Muscle of leg (tissue), 11 donors: Measurements from ENCODE around the gene GRID1. TPM values are rescaled to one million over a fixed set of nuclear protein-coding genes. Genes with fewer than 3 reads are reported as not detected.
A peak's percentile ranks its signal among the peaks of the same experiment; 100 is the strongest.

Experiments
- DNase-seq: peaks from one replicate; pipeline ENCODE4 v3.0.0; 2013
- H3K27ac ChIP-seq: one replicate; pipeline ENCODE4 v1.5.1; 2013; ENCODE audit warnings: mild to moderate bottlenecking, low read length, control low read depth
- H3K27me3 ChIP-seq: one replicate; pipeline ENCODE4 v1.6.1; 2013; ENCODE audit warnings: low read length; ENCODE audit not compliant: control insufficient read depth, insufficient read depth
- H3K36me3 ChIP-seq: one replicate; pipeline ENCODE4 v1.6.1; 2013; ENCODE audit warnings: low read length; ENCODE audit not compliant: control insufficient read depth, insufficient read depth
- H3K4me1 ChIP-seq: one replicate; pipeline ENCODE4 v1.6.1; 2013; ENCODE audit warnings: low read length; ENCODE audit not compliant: control insufficient read depth, insufficient read depth
- H3K4me3 ChIP-seq: one replicate; pipeline ENCODE4 v1.5.1; 2013; ENCODE audit warnings: low read length, control low read depth
- H3K9me3 ChIP-seq: replicated peaks from 2 replicates; pipeline ENCODE4 v1.6.1; 2013; ENCODE audit warnings: low read depth, low read length; ENCODE audit not compliant: control insufficient read depth
- WGBS: methylation state at CpG from one replicate; pipeline ENCODE4 v1.1.5; 2013; ENCODE audit warnings: missing lambda C conversion rate; ENCODE audit not compliant: insufficient coverage; 5-methylcytosine and 5-hydroxymethylcytosine counted together
- polyA plus RNA-seq, 8 donors: library from polyadenylated mRNA; unstranded; fragments of 120-200 nt; gene quantifications; one replicate each; pipeline versions ENCODE4 v1.2.1 to v1.2.3, GENCODE V29; 2013; ENCODE audit warnings: inconsistent platforms in 1 of 8, low replicate concordance in 1 of 8; ENCODE audit not compliant: insufficient read length in 8 of 8, insufficient read depth in 1 of 8
- total RNA-seq: library from RNA; stranded (reverse); fragments of 120-200 nt; gene quantifications from one replicate; pipeline ENCODE4 v1.2.4, GENCODE V29; 2013

GRID1 gene
- total and polyA plus RNA-seq, 9 donors, result 2.4 to 6.1 (median 3.1) TPM

DNA sequence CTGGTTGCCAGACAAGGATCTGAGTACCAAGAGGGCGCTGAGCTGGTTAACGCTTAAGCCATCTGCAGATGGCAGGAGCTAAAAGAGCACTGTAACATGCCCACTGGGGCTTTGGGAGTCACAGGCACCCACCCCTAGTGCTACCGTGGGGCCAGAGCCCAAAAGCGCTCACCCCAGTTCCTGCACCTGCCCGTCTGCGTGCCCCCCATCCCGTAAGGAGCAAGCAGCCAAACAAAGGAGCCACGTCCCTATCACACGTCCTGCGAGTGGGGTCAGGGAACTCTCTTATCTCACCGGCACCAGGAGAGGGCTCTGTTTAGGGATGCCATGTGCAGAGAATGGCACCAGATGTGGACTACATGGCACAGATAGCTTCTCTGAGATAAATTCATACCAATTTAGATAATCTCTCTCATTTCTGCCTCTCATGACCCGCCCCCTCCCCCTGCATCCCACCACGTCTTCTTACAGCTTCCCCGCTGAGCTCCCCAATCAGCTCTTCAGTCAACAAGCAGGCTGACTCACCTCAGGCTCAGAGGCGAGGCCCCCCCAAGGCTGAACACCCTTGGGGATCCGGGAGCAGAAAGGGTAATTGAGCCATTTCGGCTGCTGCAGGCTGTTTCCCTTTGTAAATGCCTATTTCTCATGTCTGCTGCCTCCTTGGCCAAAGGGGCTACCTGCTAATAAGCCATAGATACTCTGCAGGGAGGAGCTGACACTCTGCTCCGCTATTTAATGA lies 235.7 kb downstream of the GRID1 start:
- Histone ChIP-seq H3K4me1 (peaks cover 3% of the 10 kb centered on the region), H3K27ac (no peak overlapping the region), H3K9me3 (no peaks in the 10 kb centered on the region), H3K27me3 (peaks cover 4% of the 10 kb centered on the region), H3K4me3 (no peak overlapping the region), H3K36me3 (no peaks in the 10 kb centered on the region)
- DNase-seq, result no peak
- 91% methylated on average over 16 of the region's 18 CpGs for WGBS

- DNase-seq, result no peak
Measured at GRCh38 chr10:86130041-86130440, 236.6 kb downstream of the GRID1 start.

DNA sequence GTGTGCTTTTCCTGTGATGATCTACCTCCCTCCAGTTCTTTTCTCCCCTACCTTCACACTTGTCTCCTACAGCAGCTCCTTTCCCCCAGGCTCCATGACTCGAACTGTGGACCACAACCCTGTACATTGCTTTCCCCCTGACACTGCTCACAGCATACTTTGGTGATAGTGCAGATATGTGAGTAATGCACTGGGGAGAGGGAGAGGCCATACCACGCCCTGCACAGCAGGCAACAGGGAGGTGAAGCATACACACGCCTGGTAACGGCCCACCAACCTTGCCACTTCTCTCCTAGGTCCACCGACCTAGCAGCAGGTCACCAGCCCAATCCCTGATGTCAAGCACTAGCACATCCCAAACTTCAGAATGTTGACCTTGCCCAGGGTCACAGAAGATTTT lies 238.2 kb downstream of the GRID1 start:
- Histone ChIP-seq H3K4me1 (peaks cover 3% of the 10 kb centered on the region), H3K27ac (no peak overlapping the region), H3K9me3 (no peaks in the 10 kb centered on the region), H3K27me3 (peaks cover 4% of the 10 kb centered on the region), H3K36me3 (no peaks in the 10 kb centered on the region), H3K4me3 (no peak overlapping the region)
- 65% methylated on average over 3 of the region's 5 CpGs for WGBS
- DNase-seq, result no peak

More at GRCh38 chr10:86130041-86130440, 236.6 kb downstream of the GRID1 start:
- no peaks in the 10 kb centered on the region for H3K9me3 ChIP-seq
- peaks cover 3% of the 10 kb centered on the region for H3K4me1 ChIP-seq
- H3K27ac ChIP-seq, result no peak overlapping the region
- no peak overlapping the region for H3K4me3 ChIP-seq
- peaks cover 4% of the 10 kb centered on the region for H3K27me3 ChIP-seq
- no peaks in the 10 kb centered on the region for H3K36me3 ChIP-seq

DNA sequence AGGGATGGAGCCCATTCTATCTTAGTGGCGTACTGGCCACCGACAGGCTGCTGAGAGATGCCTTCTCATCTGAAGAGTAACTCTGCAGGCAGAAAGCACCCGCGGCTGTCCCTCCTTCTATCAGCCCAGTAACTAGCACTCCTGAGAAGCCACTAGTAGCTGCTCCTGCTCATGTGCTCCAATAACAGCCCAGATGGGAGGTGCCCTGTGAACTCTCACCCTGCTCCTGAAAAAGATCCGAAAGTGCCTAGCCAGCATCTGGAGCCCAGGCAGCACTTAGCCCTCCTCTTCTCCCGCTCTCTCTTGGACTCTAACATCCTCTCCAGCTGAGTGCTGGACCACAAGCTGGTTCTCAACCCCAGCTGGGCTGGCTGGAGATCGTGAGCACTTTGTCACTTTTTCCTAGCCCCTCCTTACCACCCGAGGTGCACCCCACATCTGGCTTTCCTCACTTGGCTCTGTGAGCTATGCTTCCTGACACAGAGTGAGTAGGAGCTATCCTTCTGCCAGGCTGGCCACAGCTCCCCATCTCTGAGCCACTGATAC lies 239.2 kb downstream of the GRID1 start:
- no peak overlapping the region for H3K4me3 ChIP-seq
- peaks cover 3% of the 10 kb centered on the region for H3K4me1 ChIP-seq
- peak; percentile 41 for DNase-seq
- WGBS, result 48% methylated on average over 8 of the region's 8 CpGs
- H3K9me3 ChIP-seq, result no peaks in the 10 kb centered on the region
- no peak overlapping the region for H3K27ac ChIP-seq
- H3K36me3 ChIP-seq, result no peaks in the 10 kb centered on the region
- H3K27me3 ChIP-seq, result peaks cover 4% of the 10 kb centered on the region

DNA sequence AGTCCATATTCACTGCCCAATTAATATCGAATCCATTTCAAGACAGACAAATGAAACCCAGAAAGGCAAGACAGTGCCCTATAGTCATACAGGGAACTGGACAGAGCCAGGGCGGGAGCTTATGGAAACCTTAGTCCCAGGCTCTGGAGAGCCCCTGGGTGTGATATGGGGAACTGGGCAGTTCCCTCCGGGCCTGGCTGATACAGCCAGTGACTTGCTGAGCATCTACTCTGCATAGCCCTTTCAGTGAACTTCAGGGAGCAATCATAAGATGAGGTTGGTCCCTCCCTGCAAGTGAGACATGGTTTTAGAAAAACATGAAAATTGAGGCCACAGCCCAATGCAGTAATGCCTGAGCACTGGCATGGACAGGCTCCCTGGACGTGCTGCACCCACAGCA lies 241.9 kb downstream of the GRID1 start:
- Histone ChIP-seq H3K4me1 (peaks cover 3% of the 10 kb centered on the region), H3K36me3 (no peaks in the 10 kb centered on the region), H3K27ac (no peak overlapping the region), H3K27me3 (peaks cover 4% of the 10 kb centered on the region), H3K9me3 (no peaks in the 10 kb centered on the region), H3K4me3 (no peak overlapping the region)
- WGBS, result 92% methylated on average over 2 of the region's 4 CpGs
- DNase-seq, result no peak

GRCh38 chr10:86123715-86124114 lies 242.9 kb downstream of the GRID1 start:
- peaks cover 4% of the 10 kb centered on the region for H3K27me3 ChIP-seq
- H3K27ac ChIP-seq, result no peak overlapping the region
- no peak for DNase-seq
- WGBS, result 57% methylated on average over 5 of the region's 6 CpGs
- no peaks in the 10 kb centered on the region for H3K9me3 ChIP-seq
- no peak overlapping the region for H3K4me3 ChIP-seq
- H3K4me1 ChIP-seq, result peaks cover 3% of the 10 kb centered on the region
- H3K36me3 ChIP-seq, result no peaks in the 10 kb centered on the region

DNA sequence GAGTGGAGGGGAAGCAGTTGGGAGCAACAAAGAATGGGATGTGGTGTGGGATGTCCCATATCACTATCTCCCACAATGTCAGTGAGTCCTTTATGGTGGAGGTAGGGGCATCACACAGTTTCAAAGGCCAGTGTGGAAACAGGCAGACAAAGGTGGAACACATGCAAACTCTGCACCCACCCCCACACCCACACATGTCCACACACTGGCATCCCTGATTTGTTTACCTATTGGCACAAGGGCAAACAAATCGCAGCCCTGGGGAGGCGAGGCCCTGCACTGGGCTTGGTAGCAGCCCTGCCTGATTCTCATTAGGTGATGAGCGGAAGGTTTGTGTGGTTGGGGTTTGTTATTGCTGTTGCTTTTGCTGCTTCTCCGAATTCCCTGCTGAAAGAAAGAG lies 243.3 kb downstream of the GRID1 start:
- WGBS, result 92% methylated on average over 4 of the region's 4 CpGs
- Histone ChIP-seq H3K36me3 (no peaks in the 10 kb centered on the region), H3K9me3 (no peaks in the 10 kb centered on the region), H3K4me3 (no peak overlapping the region), H3K27me3 (peaks cover 2% of the 10 kb centered on the region), H3K27ac (no peak overlapping the region), H3K4me1 (peaks cover 3% of the 10 kb centered on the region)
- no peak for DNase-seq

- no peak overlapping the region for H3K27ac ChIP-seq
- no peaks in the 10 kb centered on the region for H3K27me3 ChIP-seq
- no peaks in the 10 kb centered on the region for H3K9me3 ChIP-seq
- DNase-seq, result no peak
- WGBS, result 63% methylated on average over 2 of the region's 2 CpGs
- no peaks in the 10 kb centered on the region for H3K36me3 ChIP-seq
- H3K4me3 ChIP-seq, result no peak overlapping the region
- peaks cover 3% of the 10 kb centered on the region for H3K4me1 ChIP-seq
Measured at GRCh38 chr10:86122646-86123045, 243.9 kb downstream of the GRID1 start.

DNA sequence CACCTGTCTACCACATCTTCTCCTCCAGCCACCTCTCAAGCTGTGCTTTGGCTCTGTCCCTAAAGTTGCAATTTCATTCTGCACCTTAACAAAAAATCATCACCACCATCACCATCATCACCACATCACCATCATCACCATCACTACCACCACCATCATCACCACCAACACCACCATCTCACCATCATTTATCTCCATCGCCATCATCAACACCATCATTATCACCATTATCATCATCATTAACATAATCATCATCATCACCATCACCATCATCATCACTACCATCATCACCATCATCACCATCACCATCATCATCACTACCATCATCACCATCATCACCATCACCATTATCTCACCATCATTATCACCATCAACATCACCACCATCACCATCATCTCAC lies 245.4 kb downstream of the GRID1 start:
- no peak for DNase-seq
- no peaks in the 10 kb centered on the region for H3K36me3 ChIP-seq
- H3K4me1 ChIP-seq, result no peaks in the 10 kb centered on the region
- H3K27me3 ChIP-seq, result no peaks in the 10 kb centered on the region
- 100% methylated on average over 1 of the region's 1 CpG for WGBS
- no peak overlapping the region for H3K4me3 ChIP-seq
- H3K9me3 ChIP-seq, result no peaks in the 10 kb centered on the region
- no peak overlapping the region for H3K27ac ChIP-seq

DNA sequence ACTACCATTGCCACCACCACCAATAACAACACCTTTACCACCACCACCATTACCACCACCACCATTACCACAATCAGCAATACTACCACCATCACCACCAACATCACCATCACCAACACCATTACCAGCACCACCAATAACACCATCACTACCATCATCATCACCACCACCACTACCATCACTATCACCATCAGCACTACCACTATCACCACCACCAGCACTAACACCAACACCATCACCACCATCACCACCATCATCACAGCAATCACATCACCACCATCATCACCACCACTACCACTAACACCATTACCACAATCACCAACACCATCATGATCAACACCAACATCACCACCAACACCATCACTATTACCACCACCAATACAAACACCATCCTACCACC lies 249.5 kb downstream of the GRID1 start:
- H3K9me3 ChIP-seq, result no peaks in the 10 kb centered on the region
- H3K27ac ChIP-seq, result no peak overlapping the region
- no peak overlapping the region for H3K4me3 ChIP-seq
- no peaks in the 10 kb centered on the region for H3K4me1 ChIP-seq
- no peaks in the 10 kb centered on the region for H3K36me3 ChIP-seq
- no peaks in the 10 kb centered on the region for H3K27me3 ChIP-seq
- DNase-seq, result no peak

DNA sequence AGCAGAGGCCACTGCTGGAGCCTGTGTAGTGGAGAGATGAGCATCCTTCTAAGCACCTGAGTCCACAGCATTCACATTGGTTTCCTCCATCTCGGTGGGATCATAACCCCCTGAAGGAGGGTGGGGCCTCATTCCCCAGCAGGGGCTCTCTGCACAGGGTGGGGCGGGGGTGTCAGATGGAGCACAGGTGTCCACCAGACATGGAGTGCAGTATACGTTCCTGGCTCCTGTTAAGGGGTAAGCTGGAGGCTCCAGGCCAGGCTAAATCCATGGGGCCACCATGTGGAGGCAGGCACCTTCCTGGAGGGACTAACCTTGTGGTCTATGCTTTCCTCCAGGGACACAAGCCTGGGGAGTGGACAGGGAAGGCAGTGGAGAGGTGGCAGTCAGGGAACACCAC lies 252.6 kb downstream of the GRID1 start:
- H3K4me3 ChIP-seq, result no peak overlapping the region
- H3K27ac ChIP-seq, result no peak overlapping the region
- H3K36me3 ChIP-seq, result no peaks in the 10 kb centered on the region
- no peak for DNase-seq
- H3K9me3 ChIP-seq, result no peaks in the 10 kb centered on the region
- no peaks in the 10 kb centered on the region for H3K27me3 ChIP-seq
- 52% methylated on average over 2 of the region's 3 CpGs for WGBS
- H3K4me1 ChIP-seq, result no peaks in the 10 kb centered on the region
